ENCODE data around the gene CAVIN2.

Gene CAVIN2

GRCh38 chr2:191832668-191833067 is 14.2 kb downstream of the CAVIN2 start:
- no peaks in the 10 kb centered on the region for H3K9me3 ChIP-seq
- H3K27me3 ChIP-seq, result no peaks in the 10 kb centered on the region
- no peak overlapping the region for H3K4me3 ChIP-seq
- intact Hi-C loops (cut with DNase I; ENCODE audit: low total_unique reads), result no loop called here
- DNase-seq, result no peak
- no peak overlapping the region for H3K27ac ChIP-seq
- H3K36me3 ChIP-seq, result peaks cover 12 to 15% (median 13%) of the 10 kb centered on the region in 3 donors
- TF ChIP-seq, protein P1, sequence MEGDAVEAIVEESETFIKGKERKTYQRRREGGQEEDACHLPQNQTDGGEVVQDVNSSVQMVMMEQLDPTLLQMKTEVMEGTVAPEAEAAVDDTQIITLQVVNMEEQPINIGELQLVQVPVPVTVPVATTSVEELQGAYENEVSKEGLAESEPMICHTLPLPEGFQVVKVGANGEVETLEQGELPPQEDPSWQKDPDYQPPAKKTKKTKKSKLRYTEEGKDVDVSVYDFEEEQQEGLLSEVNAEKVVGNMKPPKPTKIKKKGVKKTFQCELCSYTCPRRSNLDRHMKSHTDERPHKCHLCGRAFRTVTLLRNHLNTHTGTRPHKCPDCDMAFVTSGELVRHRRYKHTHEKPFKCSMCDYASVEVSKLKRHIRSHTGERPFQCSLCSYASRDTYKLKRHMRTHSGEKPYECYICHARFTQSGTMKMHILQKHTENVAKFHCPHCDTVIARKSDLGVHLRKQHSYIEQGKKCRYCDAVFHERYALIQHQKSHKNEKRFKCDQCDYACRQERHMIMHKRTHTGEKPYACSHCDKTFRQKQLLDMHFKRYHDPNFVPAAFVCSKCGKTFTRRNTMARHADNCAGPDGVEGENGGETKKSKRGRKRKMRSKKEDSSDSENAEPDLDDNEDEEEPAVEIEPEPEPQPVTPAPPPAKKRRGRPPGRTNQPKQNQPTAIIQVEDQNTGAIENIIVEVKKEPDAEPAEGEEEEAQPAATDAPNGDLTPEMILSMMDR (IDR thresholded peaks at IDR 0.05), result no peak
- H3K4me1 ChIP-seq, result peaks cover 0 to 6% (median 0%) of the 10 kb centered on the region in 4 donors

DNA sequence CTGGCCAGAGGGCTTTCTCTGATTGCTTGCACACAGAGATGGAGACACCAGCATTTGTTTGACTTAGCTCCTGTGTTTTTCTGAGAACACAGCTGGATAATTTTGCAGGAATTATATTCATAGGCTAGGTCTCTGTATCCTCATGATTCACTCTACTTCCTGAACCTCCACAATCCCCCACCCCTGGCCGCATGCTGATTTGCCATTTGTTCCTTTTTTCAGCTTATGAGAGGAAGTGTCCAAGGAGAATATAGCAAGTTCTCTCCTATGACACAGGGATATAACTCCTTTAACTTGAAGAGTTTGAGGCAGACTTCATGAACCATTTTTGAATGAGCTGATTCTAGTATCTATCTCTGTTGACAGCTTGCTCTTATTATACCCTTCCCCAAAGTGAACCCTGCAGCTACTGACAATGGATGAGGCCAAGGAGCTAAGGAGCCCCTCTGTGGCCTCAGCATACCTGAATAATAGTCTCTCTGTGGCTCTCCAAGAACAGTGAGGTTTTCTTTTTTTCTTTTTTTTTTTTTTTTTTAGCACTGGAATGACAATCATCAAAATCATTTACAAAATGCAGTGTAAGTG is 15.4 kb downstream of the CAVIN2 start:
- TF ChIP-seq, protein P1 (IDR thresholded peaks at IDR 0.05), result no peak
- Histone ChIP-seq H3K36me3 (peaks cover 12% of the 10 kb centered on the region in 3 donors), H3K4me1 (peaks cover 0 to 6% (median 0%) of the 10 kb centered on the region in 4 donors), H3K27ac (no peak overlapping the region), H3K9me3 (no peaks in the 10 kb centered on the region), H3K4me3 (no peak overlapping the region), H3K27me3 (no peaks in the 10 kb centered on the region)
- peak in 1 of 2 donors; percentile 39 for DNase-seq
- intact Hi-C loops (cut with DNase I; ENCODE audit: low total_unique reads), result no loop called here

DNA sequence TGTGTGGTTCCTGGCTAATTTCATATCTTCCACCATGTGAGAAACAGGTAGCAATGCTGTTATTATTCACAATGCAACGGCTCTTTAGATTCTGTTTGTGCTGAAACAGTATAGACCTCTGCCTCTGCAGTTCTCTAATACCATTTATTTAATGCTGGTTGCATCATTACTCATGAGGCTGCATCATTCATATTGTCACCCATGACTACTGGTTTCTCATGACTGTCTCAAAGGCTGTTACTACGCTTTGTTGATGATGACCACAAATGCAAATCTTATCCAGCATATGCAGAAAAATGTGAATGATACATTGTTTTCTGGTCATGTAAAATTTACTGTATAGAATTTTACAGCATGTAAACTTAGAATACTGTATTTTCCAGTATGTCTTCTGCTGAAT is 22.5 kb downstream of the CAVIN2 start:
- H3K9me3 ChIP-seq, result no peaks in the 10 kb centered on the region
- H3K4me1 ChIP-seq, result no peaks in the 10 kb centered on the region
- no peak overlapping the region for H3K27ac ChIP-seq
- intact Hi-C loops (cut with DNase I; ENCODE audit: low total_unique reads), result no loop called here
- no peak for DNase-seq
- TF ChIP-seq, protein P1 (IDR thresholded peaks at IDR 0.05), result no peak
- no peaks in the 10 kb centered on the region for H3K36me3 ChIP-seq
- H3K4me3 ChIP-seq, result no peak overlapping the region
- no peaks in the 10 kb centered on the region for H3K27me3 ChIP-seq

- Histone ChIP-seq H3K9me3 (no peaks in the 10 kb centered on the region), H3K27me3 (no peaks in the 10 kb centered on the region), H3K36me3 (no peaks in the 10 kb centered on the region), H3K4me3 (no peak overlapping the region), H3K27ac (no peak overlapping the region), H3K4me1 (no peaks in the 10 kb centered on the region)
- no peak for DNase-seq
- intact Hi-C loops (cut with DNase I; ENCODE audit: low total_unique reads), result no loop called here
- TF ChIP-seq, protein P1 (IDR thresholded peaks at IDR 0.05), result no peak
Observed at GRCh38 chr2:191821078-191821477, 25.8 kb downstream of the CAVIN2 start.

DNA sequence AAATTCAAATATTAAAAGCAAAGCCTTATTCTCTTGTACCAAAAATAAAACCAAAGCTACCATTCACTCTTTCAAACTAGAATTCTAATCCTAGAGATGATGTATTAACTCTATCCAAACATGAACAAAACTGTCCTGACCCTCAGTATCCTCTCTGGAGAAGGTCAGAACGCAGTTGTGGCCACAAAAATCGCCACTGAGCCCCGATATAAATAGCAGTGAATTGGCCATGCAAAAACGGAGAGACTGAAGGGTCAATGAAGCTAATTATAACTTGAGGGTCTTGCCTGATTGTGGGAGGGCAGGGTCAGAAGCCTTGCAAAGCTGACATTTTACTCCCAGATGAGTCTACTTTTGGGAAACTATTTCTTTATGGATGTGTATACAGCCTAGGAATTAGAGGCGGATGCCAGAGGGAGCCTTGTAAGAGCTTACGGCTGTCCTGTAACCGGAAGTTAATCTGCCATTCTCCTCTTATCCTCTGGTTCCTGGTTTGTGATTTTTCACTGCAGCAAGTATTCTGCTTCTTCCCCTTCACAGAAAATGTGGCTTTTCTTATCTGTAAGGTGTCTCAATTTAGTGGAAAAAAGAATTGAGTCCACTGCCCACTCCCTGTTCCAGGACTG is 28.1 kb downstream of the CAVIN2 start:
- TF ChIP-seq, protein P1 (IDR thresholded peaks at IDR 0.05), result no peak
- Histone ChIP-seq H3K4me1 (no peaks in the 10 kb centered on the region), H3K4me3 (no peak overlapping the region), H3K27me3 (no peaks in the 10 kb centered on the region), H3K9me3 (no peaks in the 10 kb centered on the region), H3K36me3 (no peaks in the 10 kb centered on the region), H3K27ac (no peak overlapping the region)
- no peak for DNase-seq
- intact Hi-C loops (cut with DNase I; ENCODE audit: low total_unique reads), result loop anchor here (10.0 kb wide), 1 partner anchor 264 kb away; no protein-coding TSS in a partner anchor

Data from tibial artery (tissue), 4 donors.